ENCODE measurements around the gene MAPKBP1.

Gene MAPKBP1

DNA sequence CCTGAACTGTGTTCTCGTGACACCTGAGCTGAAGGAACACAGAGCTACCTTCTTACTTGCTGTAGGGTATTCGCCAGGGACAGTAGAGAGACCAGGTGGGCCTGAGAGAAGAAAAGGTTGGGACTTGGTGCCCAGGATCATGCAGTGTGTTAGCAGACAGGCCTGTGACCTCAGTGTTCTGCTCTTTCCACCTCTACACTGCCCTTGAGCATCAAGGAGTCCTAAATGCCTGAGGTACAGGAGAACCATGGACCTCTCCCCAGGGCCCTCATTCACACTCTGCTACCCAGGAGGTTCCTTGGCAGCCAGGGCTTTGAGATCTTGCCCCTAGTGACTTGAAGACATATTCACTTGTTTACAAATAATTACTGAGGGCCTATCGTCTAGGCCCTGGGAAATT is 31.4 kb downstream of the MAPKBP1 start:
- FAIRE-seq (no peak), DNase-seq (ENCODE audit: low spot score) (no peak)

DNA sequence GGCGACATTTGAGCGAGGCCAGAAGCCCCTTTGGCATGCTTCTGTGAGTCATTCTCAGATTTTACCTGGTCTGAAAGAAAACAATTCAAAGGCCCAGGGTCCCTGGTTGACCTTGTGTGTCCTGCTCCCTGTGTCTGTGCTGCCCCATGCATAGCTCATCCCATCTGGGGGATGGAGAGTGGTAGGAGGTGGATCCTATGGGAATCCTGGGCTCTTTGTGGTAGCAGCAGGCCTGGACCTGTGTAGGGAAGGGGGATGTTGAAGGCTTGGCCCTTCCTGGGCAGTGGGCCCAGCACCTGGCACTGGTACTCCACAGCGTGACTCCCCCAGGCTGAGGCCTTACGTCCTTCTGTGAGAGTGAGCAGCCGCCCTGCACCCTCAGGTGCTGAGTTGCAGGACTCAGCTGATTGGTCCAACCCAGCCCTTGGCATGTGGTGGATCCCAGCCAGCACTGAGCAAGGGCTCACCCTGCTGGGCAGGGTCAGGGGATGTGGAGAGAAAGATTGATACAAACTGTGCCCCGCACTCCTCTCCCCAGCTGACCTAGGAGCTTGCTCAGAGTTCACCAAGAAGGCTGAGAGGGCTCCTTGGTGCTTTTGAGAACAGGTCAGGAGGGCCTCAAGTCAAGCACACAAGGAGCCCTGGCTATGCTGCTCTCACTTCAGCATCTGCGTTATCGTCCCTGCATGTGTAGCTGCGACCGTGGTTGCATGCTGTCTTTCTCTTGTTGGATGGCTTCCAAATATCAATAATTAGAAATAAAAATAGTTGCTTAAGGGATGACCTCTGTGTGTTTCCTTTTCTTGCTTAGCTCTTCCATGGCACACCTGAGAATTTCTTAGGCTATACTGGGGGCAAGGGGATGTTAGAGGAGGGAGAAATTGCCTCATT is 32.3 kb downstream of the MAPKBP1 start:
- no peak for FAIRE-seq
- peak; percentile 43 for DNase-seq (ENCODE audit: low spot score)

DNA sequence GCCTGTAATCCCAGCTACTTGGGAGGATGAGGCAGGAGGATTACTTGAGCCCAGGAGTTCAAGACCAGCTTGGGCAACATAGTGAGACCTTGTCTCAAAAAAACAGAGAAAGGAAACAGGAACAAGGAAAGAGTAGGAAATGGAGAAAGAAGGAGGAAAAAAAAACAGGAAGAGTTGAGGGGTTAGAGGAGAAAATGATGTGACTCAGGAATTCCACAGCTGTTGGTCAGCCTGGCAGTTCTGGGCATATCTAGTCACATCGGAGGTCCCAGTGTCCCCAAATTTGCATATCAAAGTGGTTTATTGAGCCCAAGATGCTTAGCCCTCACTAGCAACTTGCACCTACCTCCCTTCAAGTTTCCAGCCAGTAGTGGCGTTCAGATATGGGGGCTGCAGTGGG is 34.8 kb downstream of the MAPKBP1 start:
- no peak for FAIRE-seq

GRCh38 chr15:41809526-41810220 is 35.4 kb downstream of the MAPKBP1 start:
- FAIRE-seq: no peak

More for the DNA sequence above, 34.8 kb downstream of the MAPKBP1 start:
- DNase-seq (ENCODE audit: low spot score): no peak

DNA sequence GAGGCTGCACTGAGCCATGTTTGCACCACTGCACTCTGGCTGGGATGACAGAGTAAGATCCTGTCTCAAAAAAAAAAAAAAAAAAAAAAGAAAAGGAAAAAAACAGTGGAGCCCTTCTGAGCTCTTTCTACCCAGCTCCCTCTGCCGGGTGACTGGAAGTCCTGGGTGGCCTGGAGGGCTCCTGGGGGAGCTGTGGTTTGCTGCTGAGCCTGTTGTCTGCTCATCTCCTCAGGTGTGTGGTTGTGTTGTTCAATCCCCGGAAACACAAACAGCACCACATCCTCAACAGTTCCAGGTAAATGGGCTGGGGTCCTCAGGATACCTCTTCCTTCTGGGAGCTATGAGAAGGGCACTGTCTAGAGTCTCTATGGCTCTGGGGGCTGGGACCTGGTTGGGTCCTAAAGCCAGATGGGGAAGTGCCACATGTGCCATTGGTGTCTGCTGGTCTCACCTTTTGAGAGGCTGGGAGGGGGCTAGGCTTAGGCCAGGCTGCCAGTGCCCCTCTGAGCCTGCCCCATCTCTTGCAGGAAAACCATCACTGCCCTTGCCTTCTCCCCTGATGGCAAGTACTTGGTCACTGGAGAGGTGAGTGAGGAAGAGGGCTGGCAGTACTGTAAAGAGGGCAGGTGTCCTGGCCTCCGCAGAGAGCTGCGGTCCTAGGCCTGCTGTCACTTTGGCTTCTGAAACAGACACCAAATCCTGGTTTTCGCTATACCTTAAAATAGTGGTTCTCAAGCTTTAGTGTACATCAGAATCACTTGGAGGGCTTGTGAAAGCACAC is 36.6 kb downstream of the MAPKBP1 start:
- FAIRE-seq (no peak), DNase-seq (ENCODE audit: low spot score) (no peak)

More at GRCh38 chr15:41809526-41810220, 35.4 kb downstream of the MAPKBP1 start:
- no peak for DNase-seq (ENCODE audit: low spot score)

GRCh38 chr15:41811432-41812195 is 37.3 kb downstream of the MAPKBP1 start:
- FAIRE-seq (no peak), DNase-seq (ENCODE audit: low spot score) (peak; percentile 81)

DNA sequence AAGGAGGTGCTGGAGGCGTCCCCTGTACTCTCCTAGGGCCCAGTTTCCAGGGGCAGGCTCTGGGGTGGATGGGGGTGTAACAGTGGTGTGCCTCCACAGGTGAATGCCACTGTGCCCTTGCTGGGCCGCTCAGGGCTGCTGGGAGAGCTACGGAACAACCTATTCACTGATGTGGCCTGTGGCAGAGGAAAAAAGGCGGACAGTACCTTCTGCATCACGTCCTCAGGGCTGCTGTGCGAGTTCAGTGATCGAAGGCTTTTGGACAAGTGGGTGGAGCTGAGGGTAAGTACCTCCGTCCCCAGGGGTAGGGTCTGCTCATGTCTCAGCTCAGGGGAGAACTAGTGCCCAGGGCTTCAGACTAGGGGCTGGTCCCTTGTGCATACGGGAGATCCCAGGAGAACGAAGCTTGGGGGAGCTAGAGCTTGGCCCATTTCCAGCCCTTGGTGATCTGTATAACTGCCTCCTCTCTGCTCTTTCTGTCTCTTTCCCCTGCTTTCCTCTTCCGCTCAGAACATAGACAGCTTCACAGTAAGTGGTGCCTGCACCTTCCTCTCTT is 38.6 kb downstream of the MAPKBP1 start:
- DNase-seq (ENCODE audit: low spot score) (no peak), FAIRE-seq (no peak)

- DNase-seq (ENCODE audit: low spot score): no peak
- no peak for FAIRE-seq
These were observed 39.1 kb downstream of the MAPKBP1 start for GRCh38 chr15:41813426-41813825.

DNA sequence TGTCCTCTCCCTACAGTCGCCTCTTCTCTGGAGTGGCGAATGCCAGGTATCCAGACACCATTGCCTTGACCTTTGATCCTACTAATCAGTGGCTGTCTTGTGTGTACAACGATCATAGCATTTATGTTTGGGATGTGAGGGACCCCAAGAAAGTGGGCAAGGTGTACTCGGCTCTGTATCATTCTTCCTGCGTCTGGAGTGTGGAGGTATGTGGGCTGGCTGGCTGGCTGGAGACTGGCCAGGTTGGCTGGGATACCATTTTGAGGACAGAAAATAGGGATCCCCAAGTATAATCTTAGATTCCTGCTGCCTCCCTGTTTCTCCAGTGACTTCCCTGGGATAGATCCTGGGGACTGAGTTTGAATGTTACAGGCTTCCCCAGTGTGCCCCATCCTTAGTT is 40.2 kb downstream of the MAPKBP1 start:
- DNase-seq (ENCODE audit: low spot score): no peak
- no peak for FAIRE-seq

GRCh38 chr15:41816788-41817187 is 42.5 kb downstream of the MAPKBP1 start:
- FAIRE-seq (no peak), DNase-seq (ENCODE audit: low spot score) (no peak)

DNA sequence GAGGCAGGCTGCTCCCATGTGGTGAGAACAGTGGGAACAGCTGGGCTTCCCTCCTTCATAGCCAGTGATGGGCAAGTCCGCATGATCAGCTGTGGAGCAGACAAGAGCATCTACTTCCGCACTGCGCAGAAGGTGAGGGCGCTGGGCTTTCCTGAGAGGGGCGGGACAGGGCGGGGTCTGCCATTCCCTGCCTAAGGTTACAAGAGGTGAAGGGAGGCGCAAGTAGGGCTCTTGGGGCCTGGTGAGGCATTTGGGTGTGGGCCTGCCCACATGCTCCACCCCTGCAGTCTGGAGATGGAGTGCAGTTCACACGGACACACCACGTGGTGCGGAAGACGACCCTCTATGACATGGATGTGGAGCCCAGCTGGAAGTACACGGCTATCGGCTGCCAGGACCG is 43.0 kb downstream of the MAPKBP1 start:
- no peak for FAIRE-seq
- DNase-seq (ENCODE audit: low spot score): no peak

DNA sequence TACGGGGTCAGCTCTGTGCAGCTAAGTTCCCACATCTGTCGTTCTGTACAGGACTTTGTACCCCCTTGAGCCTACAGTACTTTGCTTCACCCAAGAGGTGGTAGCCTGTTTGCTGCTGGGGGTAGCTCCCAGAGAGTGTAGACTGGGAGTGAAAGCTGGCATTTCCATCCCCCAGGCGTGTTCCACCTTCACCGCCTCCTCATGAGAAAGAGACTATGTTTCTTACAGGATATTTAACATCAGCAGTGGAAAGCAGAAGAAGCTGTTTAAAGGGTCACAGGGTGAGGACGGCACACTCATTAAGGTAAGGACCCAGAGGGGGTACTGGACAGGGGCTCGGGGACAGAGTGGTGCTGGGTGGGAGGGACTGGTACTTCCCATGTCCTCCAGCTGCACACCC is 43.5 kb downstream of the MAPKBP1 start:
- DNase-seq (ENCODE audit: low spot score): no peak

DNA sequence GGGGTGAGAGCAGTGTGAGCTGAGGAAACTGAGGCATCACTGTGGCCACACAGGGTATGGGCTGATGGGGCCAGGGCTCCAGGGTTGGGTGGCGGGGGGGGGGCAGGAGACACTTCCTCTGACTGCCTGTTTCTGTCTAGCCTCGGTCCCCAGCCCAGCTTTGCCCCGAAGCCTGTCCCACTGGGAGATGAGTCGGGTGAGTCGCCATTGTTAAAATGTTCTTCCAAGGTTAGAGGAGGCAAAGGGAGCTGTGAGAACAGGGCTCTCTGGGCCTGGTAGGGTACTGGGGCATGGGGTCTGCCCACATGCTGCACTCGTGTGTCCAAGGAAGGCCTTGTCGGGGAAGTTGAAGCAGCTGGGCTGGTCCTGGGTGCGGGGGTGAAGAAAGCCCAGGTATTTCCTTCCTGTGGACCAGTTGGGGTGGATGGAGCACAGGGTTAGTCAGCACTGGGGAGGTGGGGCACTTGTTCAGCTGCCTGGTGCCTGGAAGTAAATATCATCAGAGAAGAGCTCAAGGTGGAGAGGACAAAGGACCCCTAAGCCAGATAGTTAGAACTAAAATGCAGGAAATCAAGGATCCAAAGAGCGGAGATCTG is 45.3 kb downstream of the MAPKBP1 start:
- FAIRE-seq: no peak
- no peak for DNase-seq (ENCODE audit: low spot score)

More for the DNA sequence above, 43.5 kb downstream of the MAPKBP1 start:
- FAIRE-seq: no peak

DNA sequence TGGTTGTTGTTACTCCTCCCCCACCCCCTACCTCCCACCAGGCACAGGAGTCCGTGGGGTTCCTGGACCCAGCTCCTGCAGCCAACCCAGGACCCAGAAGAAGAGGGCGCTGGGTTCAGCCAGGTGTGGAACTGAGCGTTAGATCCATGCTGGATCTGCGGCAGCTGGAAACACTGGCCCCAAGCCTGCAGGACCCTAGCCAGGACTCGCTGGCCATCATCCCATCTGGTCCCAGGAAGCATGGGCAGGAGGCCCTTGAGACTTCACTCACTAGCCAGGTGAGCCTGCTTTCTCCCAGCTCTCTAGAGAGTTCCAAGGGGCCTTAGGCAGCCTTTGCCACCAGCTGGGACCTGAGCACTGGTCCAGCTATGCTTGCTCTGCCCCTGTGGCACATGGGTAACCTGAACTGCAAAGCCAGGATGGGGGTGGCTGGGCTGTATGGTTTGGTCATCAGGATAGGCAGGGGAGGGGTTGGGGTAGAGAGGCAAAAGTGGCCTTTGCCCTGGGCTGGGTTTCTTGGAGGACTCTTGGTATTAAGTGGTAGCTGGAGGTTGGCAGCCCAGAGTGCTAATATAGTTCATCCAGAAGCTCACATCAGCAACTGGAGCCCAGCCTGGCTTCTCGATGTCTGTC is 46.6 kb downstream of the MAPKBP1 start:
- DNase-seq (ENCODE audit: low spot score): no peak
- no peak for FAIRE-seq

DNA sequence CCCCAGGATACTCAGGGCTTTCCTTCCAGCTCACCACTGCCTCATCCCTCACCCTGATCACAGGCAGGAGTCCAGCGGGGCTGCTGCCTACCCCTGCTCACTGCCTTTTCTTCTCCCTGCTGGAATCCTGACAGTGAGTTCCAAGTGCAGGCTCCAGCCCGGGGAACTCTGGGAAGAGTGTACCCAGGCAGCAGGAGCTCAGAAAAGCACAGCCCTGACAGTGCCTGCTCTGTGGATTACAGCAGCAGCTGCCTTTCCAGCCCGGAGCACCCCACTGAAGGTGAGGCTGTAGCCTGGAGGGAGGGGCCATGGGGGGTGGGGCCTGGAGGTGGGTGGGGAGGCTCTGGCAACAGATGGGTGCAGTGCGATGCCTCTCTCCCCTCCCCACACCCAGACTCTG is 47.5 kb downstream of the MAPKBP1 start:
- DNase-seq (ENCODE audit: low spot score): no peak
- no peak for FAIRE-seq

DNA sequence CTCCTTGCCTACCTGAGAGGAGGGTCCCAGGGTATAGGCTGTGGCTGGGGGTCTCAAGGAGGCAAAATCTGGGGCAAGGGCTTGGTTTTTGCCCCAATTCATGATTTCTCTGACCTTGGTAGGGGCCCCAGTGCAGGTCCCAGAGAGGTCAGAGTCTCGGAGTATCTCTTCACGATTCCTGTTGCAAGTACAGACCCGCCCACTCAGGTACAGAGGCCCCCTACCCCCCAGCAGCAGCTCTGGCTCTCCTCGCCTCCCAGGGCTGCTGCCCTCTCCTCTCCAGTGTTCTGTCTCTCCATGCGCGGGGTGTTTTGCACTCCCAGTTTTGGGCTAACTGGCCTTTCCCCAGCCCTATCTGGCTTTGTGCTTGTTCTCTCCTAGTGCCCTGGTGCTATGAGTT is 48.2 kb downstream of the MAPKBP1 start:
- FAIRE-seq: no peak

GRCh38 chr15:41822957-41823356 is 48.7 kb downstream of the MAPKBP1 start:
- DNase-seq (ENCODE audit: low spot score): no peak
- FAIRE-seq: no peak

More for the DNA sequence above, 48.2 kb downstream of the MAPKBP1 start:
- no peak for DNase-seq (ENCODE audit: low spot score)

GRCh38 chr15:41823502-41823901 is 49.2 kb downstream of the MAPKBP1 start:
- FAIRE-seq: no peak
- DNase-seq (ENCODE audit: low spot score): no peak

DNA sequence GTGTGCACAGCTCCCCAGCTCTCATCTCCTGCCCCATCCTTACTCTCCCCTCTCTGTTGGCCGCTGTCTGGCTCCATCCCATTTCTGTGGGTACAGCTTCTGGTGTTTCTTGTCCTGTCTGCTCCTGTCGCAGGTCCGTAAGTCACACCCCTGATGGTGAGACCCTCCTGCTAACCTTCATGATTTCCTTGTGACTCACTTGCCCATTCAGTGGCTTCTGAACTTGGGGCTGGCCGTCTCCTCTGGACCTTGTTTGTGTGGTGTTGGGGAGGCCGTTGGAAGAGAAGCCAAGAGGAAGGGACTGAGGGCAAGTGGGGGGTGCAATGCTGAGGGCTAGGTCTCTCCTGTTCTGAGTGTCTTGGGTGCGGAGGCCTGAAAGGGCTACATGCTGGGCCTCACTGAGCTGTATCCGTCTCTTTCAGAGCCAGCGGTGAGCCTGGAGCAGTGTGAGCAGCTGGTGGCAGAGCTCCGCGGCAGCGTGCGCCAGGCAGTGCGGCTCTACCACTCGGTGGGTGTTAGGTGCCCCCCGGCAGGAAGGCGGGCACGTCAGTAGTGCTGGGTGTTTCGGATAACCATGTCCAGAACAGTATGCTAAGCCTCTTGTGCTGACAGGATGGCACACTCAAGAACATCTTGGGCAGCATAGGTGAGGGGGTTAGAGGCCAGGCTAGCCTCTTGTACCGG is 49.9 kb downstream of the MAPKBP1 start:
- FAIRE-seq (no peak), DNase-seq (ENCODE audit: low spot score) (no peak)

Measured in urothelium cell line (cell line).